ENCODE data around the gene ZNF208. TPM values are rescaled to one million over a fixed set of nuclear protein-coding genes. Genes with fewer than 3 reads are reported as not detected.

ZNF208 gene
- total RNA-seq, 1 donor from 2014 or later: 1.7 TPM

GRCh38 chr19:21922276-21922675 is 88.5 kb downstream of the ZNF208 start:
- Mint-ChIP-seq H3K4me1 (ENCODE audit: unreplicated experiment) (no peaks in the 10 kb centered on the region), H3K27ac (ENCODE audit: unreplicated experiment) (no peak overlapping the region), H3K4me3 (ENCODE audit: unreplicated experiment) (no peak overlapping the region), H3K36me3 (ENCODE audit: low read depth, unreplicated experiment) (peaks cover 4% of the 10 kb centered on the region), H3K9me3 (ENCODE audit: unreplicated experiment) (peaks cover 48% of the 10 kb centered on the region), H3K27me3 (ENCODE audit: unreplicated experiment) (peaks cover 3% of the 10 kb centered on the region)
- no peak for TF ChIP-seq CTCF (IDR thresholded peaks at IDR 0.05; ENCODE audit: unreplicated experiment)
- no peak for DNase-seq (ENCODE audit: low spot score)

- no peak overlapping the region for H3K4me3 Mint-ChIP-seq (ENCODE audit: unreplicated experiment)
- no peak for TF ChIP-seq CTCF (IDR thresholded peaks at IDR 0.05; ENCODE audit: unreplicated experiment)
- H3K4me1 Mint-ChIP-seq (ENCODE audit: unreplicated experiment): no peaks in the 10 kb centered on the region
- H3K27me3 Mint-ChIP-seq (ENCODE audit: unreplicated experiment): peaks cover 7% of the 10 kb centered on the region
- DNase-seq (ENCODE audit: low spot score): no peak
- peaks cover 54% of the 10 kb centered on the region for H3K9me3 Mint-ChIP-seq (ENCODE audit: unreplicated experiment)
- H3K36me3 Mint-ChIP-seq (ENCODE audit: low read depth, unreplicated experiment): peaks cover 4% of the 10 kb centered on the region
- H3K27ac Mint-ChIP-seq (ENCODE audit: unreplicated experiment): no peak overlapping the region
Measured at GRCh38 chr19:21921691-21922180, 89.0 kb downstream of the ZNF208 start.

GRCh38 chr19:21915411-21915810 is 95.3 kb downstream of the ZNF208 start:
- DNase-seq (ENCODE audit: low spot score): no peak
- Mint-ChIP-seq H3K9me3 (ENCODE audit: unreplicated experiment) (peaks cover 50% of the 10 kb centered on the region), H3K27ac (ENCODE audit: unreplicated experiment) (no peak overlapping the region), H3K36me3 (ENCODE audit: low read depth, unreplicated experiment) (peaks cover 11% of the 10 kb centered on the region), H3K27me3 (ENCODE audit: unreplicated experiment) (peaks cover 9% of the 10 kb centered on the region), H3K4me3 (ENCODE audit: unreplicated experiment) (no peak overlapping the region), H3K4me1 (ENCODE audit: unreplicated experiment) (no peaks in the 10 kb centered on the region)
- TF ChIP-seq CTCF (IDR thresholded peaks at IDR 0.05; ENCODE audit: unreplicated experiment): no peak

GRCh38 chr19:21912654-21913053 is 98.1 kb downstream of the ZNF208 start:
- DNase-seq (ENCODE audit: low spot score): no peak
- TF ChIP-seq CTCF (IDR thresholded peaks at IDR 0.05; ENCODE audit: unreplicated experiment): no peak
- H3K9me3 Mint-ChIP-seq (ENCODE audit: unreplicated experiment): peaks cover 40% of the 10 kb centered on the region

GRCh38 chr19:21910318-21910717 is 100.4 kb downstream of the ZNF208 start:
- no peak for TF ChIP-seq CTCF (IDR thresholded peaks at IDR 0.05; ENCODE audit: unreplicated experiment)
- no peak overlapping the region for H3K4me3 Mint-ChIP-seq (ENCODE audit: unreplicated experiment)
- no peak overlapping the region for H3K27ac Mint-ChIP-seq (ENCODE audit: unreplicated experiment)
- no peak for DNase-seq (ENCODE audit: low spot score)
- no peaks in the 10 kb centered on the region for H3K4me1 Mint-ChIP-seq (ENCODE audit: unreplicated experiment)
- H3K9me3 Mint-ChIP-seq (ENCODE audit: unreplicated experiment): peaks cover 43% of the 10 kb centered on the region
- H3K27me3 Mint-ChIP-seq (ENCODE audit: unreplicated experiment): no peaks in the 10 kb centered on the region
- H3K36me3 Mint-ChIP-seq (ENCODE audit: low read depth, unreplicated experiment): peaks cover 15% of the 10 kb centered on the region

More at GRCh38 chr19:21912654-21913053, 98.1 kb downstream of the ZNF208 start:
- Mint-ChIP-seq H3K4me1 (ENCODE audit: unreplicated experiment) (no peaks in the 10 kb centered on the region), H3K4me3 (ENCODE audit: unreplicated experiment) (no peak overlapping the region), H3K27me3 (ENCODE audit: unreplicated experiment) (peaks cover 9% of the 10 kb centered on the region), H3K27ac (ENCODE audit: unreplicated experiment) (no peak overlapping the region), H3K36me3 (ENCODE audit: low read depth, unreplicated experiment) (peaks cover 15% of the 10 kb centered on the region)
